ENCODE data around the gene RBM14. TPM values are rescaled to one million over a fixed set of nuclear protein-coding genes. Genes with fewer than 3 reads are reported as not detected.

Gene RBM14
- total RNA-seq, 1 donor from 2014 or later = 124 TPM

DNA sequence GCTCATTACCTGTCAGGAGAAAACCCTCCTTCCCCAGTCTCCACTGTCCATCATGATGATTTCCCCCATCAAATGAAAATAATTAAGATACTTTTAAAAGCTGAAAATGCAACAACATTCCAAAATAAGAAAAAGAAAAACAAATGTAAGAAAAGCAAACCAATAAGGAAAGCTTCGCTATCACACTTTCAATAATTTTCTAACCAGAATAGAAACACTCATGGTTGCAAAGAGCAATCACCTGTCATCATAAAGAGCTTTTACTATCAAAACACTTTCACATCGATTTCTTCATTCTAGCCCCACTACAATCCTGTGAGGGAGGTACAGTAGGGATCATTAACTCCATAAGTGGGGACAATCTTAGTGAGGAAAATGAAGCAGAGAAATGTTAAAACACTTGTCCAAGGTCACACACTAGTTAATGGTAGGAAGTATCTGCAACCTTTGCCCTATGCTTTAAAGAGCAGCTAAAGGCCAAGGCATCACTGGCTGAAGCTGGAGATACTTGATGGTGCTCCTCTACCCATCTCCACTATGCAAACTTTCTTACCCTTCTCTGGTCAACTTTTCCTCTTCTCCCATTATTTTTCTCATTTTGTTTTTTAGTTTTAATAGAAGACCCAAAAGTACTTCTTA, 58.7 kb downstream of the RBM14 start:
- peaks cover 29% of the 10 kb centered on the region for H3K4me1 Mint-ChIP-seq (ENCODE audit: low read depth)
- TF ChIP-seq, protein P1, sequence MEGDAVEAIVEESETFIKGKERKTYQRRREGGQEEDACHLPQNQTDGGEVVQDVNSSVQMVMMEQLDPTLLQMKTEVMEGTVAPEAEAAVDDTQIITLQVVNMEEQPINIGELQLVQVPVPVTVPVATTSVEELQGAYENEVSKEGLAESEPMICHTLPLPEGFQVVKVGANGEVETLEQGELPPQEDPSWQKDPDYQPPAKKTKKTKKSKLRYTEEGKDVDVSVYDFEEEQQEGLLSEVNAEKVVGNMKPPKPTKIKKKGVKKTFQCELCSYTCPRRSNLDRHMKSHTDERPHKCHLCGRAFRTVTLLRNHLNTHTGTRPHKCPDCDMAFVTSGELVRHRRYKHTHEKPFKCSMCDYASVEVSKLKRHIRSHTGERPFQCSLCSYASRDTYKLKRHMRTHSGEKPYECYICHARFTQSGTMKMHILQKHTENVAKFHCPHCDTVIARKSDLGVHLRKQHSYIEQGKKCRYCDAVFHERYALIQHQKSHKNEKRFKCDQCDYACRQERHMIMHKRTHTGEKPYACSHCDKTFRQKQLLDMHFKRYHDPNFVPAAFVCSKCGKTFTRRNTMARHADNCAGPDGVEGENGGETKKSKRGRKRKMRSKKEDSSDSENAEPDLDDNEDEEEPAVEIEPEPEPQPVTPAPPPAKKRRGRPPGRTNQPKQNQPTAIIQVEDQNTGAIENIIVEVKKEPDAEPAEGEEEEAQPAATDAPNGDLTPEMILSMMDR (IDR thresholded peaks at IDR 0.05; ENCODE audit: unreplicated experiment) = no peak
- H3K27me3 Mint-ChIP-seq = no peaks in the 10 kb centered on the region
- DNase-seq (ENCODE audit: low spot score, unreplicated experiment) = no peak
- peak overlapping the region; percentile 50 for H3K4me3 Mint-ChIP-seq (ENCODE audit: low read depth)
- H3K27ac Mint-ChIP-seq = no peak overlapping the region
- H3K9me3 Mint-ChIP-seq (ENCODE audit: low read depth) = no peaks in the 10 kb centered on the region
- peaks cover 11% of the 10 kb centered on the region for H3K36me3 Mint-ChIP-seq (ENCODE audit: insufficient read depth)

DNA sequence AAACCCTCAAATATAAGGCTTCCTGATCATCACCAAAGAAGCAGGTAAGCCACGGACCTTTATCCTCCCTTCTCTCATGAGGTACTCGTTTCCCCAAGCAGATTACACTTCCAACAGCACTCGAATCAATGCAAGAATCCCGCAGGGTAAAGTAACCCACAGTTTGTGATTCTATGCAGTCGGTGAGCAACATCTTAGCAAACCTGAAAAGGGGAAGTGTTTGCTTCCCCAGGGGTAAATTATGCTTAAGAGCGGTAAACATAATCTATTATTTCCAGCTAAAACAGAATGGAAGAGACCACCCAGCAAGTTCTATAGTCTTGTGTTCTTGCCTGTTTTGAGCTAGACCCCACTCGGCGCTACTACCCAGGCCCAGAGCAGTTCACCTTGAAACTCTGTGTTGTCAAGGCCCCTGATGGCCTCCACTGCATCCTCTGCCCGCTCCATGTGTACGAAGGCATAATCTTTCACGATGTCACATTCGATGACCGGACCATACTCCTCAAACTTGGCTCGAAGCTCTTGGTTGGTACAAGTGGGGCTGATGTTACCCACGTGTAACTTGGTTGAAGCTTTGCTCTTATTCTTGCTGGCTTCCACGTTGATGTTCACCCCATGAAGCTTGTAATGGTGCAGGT, 60.0 kb downstream of the RBM14 start:
- Mint-ChIP-seq H3K9me3 (ENCODE audit: low read depth) (no peaks in the 10 kb centered on the region), H3K4me1 (ENCODE audit: low read depth) (peaks cover 26% of the 10 kb centered on the region), H3K27me3 (no peaks in the 10 kb centered on the region), H3K36me3 (ENCODE audit: insufficient read depth) (peaks cover 11% of the 10 kb centered on the region), H3K4me3 (ENCODE audit: low read depth) (peak overlapping the region; percentile 96), H3K27ac (peak overlapping the region; percentile 100)
- DNase-seq (ENCODE audit: low spot score, unreplicated experiment) = no peak
- TF ChIP-seq, protein P1 (IDR thresholded peaks at IDR 0.05; ENCODE audit: unreplicated experiment) = no peak

Other genes starting within 250 kb of the RBM14 start
- 35.6 and 38.2 TPM in 2 replicates for gene SLC29A2, start 244.9 kb upstream of the RBM14 start, total RNA-seq
- gene NPAS4, start 195.6 kb upstream of the RBM14 start, total RNA-seq = not detected in 2 replicates
- gene MRPL11, start 177.8 kb upstream of the RBM14 start, total RNA-seq = 54.3 and 59.1 TPM in 2 replicates
- 16.9 and 17.8 TPM in 2 replicates for gene PELI3, start 149.7 kb upstream of the RBM14 start, total RNA-seq
- 78.7 and 79.7 TPM in 2 replicates for gene DPP3, start 136.2 kb upstream of the RBM14 start, total RNA-seq
- 75.4 and 80.3 TPM in 2 replicates for gene BBS1, start 106.0 kb upstream of the RBM14 start, total RNA-seq
- gene ZDHHC24, start 70.6 kb upstream of the RBM14 start, total RNA-seq = 9.7 and 10.5 TPM in 2 replicates
- gene ACTN3, start 69.7 kb upstream of the RBM14 start, total RNA-seq = 0.43 and 0.44 TPM in 2 replicates
- 3.6 and 4.1 TPM in 2 replicates for gene CTSF, start 48.0 kb upstream of the RBM14 start, total RNA-seq
- gene CCDC87, start 23.6 kb upstream of the RBM14 start, total RNA-seq = 0.89 and 1.1 TPM in 2 replicates
- gene CCS, start 23.4 kb upstream of the RBM14 start, total RNA-seq = 48.9 and 49.7 TPM in 2 replicates
- gene RBM4, start 22.1 kb downstream of the RBM14 start, total RNA-seq = 239 and 258 TPM in 2 replicates
- 71.0 and 71.7 TPM in 2 replicates for gene RBM4B, start 61.3 kb downstream of the RBM14 start, total RNA-seq
- gene SPTBN2, start 112.6 kb downstream of the RBM14 start, total RNA-seq = 54.0 and 55.0 TPM in 2 replicates
- 32.7 and 33.3 TPM in 2 replicates for gene RCE1, start 226.8 kb downstream of the RBM14 start, total RNA-seq
- 19.6 and 20.2 TPM in 2 replicates for gene LRFN4, start 240.4 kb downstream of the RBM14 start, total RNA-seq

Measured in progenitor cell of endocrine pancreas (in vitro differentiated cells).